Stimulated activated CD4-positive, alpha-beta T cell treated with anti-CD3 and anti-CD28 coated beads, Interleukin-12 subunit alpha, Interleukin-12 subunit beta, amount 100 ng/mL, for 48 hours (primary cell): ENCODE data around the gene C1orf50.
"Not testable (repeated sequence)": the region's sequence is repeated elsewhere in the genome, so short reads cannot be mapped to it uniquely, and the experiment has no call there.

Source experiments
- DNase-seq, 3 donors: peaks; one replicate each; pipeline ENCODE4 v3.0.0-alpha.2; 2020; ENCODE audit warnings: low read depth in 2 of 3, low spot score in 1 of 3

C1orf50 gene

DNA sequence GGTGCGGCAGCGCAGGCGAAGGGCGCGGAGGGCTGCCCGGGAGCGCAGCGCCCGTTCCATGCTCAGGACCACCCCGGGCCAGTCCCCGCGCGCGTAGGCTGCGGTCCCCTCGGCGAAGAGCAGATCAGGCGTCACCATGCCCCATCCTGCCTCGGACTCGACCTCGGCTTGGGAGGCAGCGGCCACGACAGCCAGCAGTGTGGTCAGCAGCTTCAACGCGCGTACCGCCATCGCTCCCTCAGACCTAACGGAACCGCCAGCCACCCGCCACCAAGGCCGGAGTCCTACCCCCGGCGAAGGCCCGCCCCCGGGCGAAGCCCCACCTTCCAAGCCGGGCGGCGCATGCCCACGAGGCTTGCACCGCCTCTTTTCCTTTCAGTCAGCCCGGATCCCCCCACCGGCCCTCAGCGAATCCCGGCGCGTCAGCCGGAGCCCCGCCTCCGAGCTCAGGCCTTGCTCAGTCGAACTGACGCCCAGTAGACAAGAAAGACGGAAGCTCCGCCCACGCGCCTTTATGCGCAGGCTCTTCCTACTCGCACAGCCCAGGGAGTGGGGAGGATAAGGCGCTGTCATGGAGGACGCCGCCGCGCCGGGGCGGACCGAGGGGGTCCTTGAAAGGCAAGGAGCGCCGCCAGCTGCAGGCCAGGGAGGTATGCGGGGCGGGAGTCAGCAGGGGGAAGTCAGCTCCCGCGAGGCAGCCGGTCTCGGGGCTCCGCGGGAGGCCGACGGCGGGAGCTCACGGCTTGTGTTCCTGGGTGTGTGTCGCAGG, at the start of gene C1orf50, which contains the start of gene P3H1:
Gene C1orf50, plus strand, starts transcription at position 509 of the 769 bp plus-strand sequence. Its CDS starts 63 bp downstream, at position 572.
Gene P3H1, minus strand, starts transcription at position 288 of the 769 bp plus-strand sequence. Its CDS starts 57 bp downstream, at position 231.
- DNase-seq, result peak; percentile 98 to 100 (median 99)

DNA sequence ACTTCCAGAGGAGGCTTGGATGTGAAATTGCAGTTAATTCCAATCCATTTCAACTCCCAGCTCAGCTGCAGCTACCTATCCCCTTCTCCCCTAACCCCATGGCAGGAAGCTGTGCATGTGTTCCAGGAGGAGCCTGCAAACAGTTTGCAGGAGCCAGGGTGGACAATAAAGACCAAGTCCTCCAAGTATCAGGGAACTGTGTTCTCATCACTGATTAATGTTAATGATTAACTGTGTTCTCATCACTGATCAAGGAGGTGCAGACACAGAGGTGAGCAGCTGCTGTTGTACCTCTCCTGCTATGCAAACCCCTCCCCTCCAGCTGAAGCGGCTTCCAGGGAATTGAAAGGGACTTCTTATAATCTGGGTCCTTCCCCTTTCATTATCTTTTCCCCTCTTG, 46.2 kb upstream of the C1orf50 start:
- DNase-seq, result no peak

DNA sequence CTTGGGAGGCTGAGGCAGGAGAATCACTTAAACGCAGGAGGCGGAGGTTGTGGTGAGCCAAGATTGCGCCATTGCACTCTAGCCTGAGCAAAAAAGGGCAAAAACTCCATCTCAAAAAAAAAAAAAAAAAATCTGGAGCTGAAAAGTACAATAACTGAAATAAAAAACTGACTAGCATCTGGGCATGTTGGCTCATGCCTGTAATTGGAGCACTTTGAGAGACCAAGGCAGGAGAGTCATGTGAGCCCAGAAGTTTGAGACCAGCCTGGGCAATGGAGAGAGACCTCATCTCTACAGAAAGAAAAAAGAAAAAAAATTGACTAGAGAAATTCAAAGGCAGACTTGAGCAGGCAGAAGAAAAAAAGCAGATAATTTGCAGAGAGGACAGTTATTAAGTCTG, 45.1 kb upstream of the C1orf50 start:
- DNase-seq, result no peak

DNA sequence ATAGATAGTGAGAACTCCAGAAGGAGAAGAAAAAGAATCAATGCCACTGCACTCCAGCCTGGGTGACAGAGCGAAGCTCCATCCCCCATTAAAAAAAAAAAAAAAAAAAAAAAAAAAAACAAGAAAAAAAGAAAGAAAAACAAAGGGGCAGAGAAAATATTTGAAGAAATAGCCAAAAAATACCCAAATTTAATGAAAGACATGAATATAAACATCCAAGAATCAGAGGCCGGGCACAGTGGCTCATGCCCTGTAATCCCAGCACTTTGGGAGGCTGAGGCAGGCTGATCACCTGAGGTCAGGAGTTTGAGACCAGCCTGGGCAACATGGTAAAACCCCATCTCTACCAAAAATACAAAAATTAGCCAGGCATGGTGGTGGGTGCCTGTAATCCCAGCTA, 44.6 kb upstream of the C1orf50 start:
- not testable (repeated sequence) for DNase-seq

DNA sequence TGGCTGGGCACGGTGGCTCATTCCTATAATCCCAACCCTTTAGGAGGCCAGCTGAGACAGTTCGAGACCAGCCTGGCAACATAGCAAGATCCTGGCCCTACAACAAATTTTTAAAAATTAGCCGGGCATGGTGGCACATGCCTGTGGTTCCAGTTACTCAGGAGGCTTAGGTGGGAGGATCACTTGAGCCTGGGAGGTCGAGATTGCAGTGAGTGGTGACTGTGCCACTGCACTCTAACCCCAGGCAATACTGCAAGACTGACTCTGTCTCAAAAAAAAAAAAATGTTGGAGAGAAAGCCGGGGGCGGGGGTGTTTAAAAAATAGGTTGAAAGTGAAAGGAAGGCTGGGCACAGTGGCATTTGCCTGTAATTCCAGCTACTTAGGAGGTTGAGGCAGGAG, 43.5 kb upstream of the C1orf50 start:
- DNase-seq, result no peak

DNA sequence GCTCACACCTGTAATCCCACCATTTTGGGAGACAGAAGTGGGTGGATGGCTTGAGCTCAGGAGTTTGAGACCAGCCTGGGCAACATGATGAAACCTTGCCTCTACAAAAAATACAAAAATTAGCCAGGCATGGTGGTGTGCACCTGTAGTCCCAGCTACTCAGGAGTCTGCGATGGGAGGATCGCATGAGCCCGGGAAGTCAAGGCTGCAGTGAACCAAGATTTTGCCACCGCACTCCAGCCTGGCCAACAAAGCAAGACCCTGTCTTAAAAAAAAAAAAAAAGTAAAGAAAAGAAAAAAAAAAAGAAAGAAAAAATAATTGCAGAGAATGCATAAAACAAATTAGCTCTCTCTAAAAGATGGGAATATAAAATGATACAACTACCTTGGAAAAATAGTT, 41.2 kb upstream of the C1orf50 start:
- DNase-seq, result not testable (repeated sequence)

DNA sequence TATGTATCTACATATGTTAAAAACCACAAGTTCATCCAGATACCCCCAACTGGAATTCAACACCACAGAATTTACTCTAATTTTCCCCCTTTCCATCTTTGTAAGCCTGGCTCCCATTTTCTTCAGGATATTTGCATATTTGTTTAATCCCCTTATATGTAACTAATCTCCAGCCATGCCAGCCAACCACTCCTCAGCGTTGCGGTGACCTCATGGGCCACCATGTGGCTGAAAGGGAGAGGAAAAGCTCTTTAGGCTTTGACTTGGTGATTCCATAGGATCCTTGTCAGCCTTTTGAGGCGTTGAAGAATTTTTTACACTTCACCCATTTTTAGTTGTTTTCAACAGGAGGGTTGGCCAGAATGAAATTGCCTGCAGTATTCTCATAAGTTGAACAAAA, 37.0 kb upstream of the C1orf50 start:
- DNase-seq, result no peak

DNA sequence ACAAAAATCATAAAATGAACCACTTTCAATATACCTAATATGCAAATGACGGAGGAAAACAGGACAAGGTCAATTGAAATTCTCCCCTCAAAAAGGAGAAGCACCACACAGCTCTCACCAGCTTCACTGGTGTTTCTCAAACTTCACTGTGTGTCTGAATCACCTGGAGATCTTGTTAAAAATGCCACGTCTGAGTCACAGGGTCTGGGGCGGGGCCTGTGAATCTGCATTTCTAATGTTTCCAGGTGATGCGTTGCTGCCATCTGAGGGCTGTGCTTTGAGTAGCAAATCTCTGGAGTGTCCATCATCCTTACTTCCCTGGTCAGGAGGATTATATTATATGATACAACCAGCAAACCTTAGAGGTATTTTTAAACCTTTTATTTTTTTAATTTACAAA, 36.1 kb upstream of the C1orf50 start:
- peak; percentile 29 to 65 (median 54) for DNase-seq

DNA sequence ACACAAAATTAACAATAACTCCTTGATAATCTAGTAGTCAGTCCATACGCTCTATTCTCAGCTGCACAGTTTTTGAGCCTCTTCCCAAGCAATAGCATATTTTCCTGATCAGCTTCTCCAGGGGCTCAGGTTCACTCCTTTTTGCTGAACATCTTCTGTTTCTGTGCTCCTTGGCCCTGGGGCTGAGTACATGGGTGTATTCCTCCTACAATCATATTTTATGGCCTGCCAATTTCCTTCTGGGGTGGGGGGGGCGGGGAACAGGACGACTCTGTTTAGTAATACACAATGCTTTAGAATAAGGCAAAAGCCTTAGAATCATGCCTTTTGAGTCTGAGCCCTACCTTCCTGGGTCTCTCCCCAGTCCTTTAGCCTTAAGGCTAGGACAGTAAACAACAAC, 35.5 kb upstream of the C1orf50 start:
- DNase-seq, result no peak

DNA sequence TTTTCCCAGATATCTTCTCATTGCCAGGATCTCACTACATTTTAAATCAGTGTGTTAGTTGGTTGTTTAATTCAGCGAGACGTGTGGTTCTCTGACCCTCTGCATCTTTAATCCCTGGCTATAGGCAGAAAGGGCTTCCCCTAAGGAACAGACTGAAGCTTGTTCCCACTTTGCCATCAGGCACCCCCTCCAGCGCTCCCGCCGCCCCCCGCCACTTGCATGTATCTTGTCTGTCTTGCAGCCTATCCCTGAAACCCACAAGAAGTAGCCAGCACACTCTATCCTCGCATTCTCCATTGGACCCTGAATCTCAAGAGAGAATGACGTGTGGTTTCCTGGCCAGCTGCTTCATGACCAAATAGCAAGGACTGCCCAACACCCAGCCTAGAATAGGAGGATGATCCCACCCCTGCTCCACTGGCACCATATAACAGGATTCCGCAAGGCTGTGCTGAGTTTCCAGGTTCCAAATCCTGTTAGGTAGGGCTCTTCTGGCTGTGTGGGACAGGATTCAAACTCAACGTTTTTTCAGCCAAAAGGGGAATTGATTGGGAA, 34.8 kb upstream of the C1orf50 start:
- DNase-seq, result no peak

DNA sequence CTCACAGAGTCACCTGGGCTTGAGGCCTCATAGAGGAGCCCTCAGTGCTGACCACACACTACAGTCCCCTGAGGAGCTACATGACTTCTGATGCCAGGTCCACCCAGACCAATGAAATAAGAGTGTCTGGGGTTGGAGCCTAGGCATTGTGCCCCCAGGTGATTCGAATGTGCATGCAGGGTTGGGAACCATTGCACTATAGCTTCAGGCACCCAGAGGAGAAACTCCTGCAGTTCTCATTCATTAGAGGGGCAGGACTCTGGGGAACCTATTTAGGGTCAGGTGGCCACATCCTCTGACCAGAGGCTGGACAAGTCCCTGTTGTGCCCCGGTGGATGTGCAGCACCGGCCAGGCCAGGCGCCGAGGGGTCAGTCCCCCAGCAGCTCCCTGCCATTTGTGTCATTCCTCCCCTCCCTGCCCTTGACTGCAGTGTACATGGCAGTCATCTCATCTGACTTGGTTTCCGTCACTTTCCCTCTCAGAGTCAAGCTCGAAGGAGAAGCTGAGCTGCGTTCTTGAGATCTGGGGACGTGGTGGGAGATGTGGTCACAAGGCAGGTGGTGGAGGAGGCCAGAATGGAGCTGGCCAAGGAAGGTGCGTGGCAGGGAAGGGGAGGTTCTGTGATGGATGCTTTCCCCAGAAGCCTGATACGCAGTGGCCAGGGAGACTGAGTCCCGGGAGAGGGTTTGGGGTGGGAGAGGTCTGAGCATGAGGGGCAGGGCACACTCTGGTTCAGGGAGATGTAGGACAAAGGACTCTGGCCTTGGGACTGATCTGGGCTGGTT, 33.4 kb upstream of the C1orf50 start:
- no peak for DNase-seq

DNA sequence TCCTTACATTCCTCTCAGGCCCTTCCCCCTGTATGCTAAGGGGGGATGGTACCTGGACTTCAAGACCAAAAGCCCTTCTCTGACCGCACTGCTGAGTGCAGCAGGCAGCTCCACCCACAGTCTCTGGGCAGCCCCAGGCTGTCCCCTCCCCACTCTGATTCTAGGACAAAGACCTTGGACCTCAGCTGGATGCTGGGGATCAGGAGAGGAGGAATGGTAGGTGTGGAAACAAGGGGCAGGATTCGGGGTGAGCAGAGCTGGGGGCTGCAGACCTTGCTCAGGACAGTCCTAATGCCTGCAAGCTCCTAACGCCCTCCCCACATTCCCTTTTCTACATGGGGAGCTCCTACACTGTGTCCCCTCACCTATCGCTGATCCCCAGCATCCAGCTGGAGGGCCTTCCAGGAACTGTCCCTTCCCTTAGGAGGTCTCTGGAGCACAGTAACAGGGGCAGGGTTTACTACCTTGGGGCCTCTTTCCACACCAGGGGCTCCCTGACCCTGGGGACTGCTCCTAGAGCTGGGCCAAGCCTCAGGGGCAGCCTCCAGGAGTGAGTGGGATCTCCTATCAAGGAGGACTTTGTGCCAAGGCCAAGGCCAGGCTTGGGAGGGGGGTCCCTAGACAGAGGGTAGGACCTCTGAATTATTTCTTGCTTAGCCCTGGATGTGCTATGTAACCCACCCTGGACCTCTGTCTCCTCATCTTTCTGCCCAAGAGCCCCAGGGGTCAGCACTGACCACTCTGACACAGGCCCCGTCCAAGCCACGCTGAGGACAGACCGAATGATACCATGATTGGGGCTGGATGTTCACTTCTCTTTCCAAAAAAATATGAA, 32.6 kb upstream of the C1orf50 start:
- DNase-seq, result no peak

DNA sequence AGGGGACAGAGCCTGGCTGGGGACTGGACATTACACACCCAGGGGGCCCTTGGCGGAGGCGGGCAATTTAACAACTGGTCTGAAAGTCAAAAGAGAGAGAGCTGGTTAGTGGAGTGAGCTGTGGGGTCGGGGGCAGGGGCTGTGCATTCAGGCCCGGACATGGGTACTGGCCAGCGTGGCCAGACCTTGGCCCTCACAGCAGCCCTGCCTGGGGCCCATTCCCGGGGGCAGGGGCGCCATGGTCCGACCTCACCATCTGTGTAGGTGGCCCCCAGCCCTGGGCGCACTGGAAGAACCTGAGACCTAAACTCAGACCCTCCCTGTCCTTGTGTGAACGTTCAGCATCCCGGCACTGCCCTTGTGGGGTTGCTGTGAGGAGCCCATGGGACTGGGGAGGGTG, 32.0 kb upstream of the C1orf50 start:
- no peak for DNase-seq

DNA sequence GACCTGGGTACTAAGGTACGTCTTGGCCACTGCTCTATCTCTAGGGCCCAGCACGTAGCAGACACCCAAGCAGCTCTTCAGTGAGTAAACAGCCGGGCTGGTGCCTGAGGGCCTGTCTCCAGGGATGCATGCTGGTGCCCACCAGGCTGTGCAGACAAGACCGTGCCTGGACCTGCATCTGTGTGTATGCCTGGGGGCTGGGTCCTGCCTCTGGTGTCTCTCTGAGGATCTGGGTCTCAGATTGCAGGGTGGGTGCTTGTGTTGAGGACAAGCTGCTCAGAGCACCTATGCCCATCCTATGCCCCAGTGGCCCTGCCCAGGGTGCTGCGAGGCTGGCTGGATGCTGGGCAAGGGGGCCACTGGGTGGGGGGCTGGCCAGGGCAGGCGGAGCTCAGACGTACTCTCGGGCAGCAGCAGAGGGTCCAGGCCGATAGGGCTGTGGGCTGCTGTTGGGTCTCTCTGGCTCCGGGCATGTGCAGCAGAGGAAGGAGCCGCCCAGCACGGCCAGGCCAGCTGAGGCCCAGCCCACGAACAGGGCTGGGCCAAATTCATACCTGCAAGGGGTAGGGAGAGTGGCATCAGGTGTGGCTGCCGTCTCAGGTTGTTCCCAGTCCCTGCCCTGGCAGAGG, 31.5 kb upstream of the C1orf50 start:
- DNase-seq, result no peak

DNA sequence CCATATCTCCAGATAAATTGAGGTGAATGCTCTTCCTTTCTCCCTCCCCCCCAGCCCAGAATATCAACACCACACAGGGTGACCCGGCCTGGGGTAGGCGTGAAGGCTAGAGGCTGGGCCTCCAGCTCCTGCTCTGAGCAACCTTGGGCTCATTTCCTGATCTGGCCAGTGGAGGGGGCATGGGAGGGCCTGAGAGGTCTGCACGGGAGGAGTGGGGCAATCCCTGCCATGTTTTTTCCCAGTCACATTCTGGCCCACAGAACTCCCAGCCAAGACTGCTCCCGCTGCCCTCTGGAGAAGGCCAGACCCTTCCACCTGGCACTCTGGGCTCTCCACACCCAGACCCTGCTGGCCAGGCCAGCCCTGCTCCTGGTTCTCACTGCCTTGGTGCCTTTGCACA, 30.9 kb upstream of the C1orf50 start:
- DNase-seq, result peak in 1 of 3 donors; percentile 4

DNA sequence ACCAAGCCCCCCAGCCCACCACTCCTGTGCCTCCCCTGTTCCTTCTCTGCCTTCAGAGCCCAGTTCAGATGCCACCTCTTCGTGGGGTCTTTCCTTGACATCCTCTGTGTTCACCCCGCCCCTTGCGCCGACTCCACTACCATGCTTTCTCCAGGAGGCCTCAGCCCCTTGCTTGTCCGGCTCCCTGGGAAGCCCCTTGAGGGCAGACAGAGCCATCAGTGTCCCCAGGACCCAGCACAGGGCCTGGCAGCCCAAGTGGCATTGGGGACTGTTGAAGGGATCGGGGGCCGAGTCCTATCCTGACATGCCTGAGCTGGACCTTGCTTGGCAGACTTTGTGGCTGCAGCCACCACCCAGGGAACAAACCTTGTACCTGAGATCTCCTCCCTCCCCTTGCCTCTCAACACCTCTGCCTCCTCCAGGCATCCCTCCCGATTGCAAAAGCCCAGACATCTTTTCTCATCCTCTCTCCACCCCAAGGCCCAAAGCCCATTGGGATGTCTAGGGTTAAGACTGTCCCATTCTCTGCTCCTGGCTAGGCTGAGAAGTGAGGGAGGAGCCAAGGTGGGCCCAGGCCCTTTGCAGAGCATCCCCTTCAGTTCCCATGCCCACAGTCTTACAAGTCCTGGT, 30.4 kb upstream of the C1orf50 start:
- no peak for DNase-seq

DNA sequence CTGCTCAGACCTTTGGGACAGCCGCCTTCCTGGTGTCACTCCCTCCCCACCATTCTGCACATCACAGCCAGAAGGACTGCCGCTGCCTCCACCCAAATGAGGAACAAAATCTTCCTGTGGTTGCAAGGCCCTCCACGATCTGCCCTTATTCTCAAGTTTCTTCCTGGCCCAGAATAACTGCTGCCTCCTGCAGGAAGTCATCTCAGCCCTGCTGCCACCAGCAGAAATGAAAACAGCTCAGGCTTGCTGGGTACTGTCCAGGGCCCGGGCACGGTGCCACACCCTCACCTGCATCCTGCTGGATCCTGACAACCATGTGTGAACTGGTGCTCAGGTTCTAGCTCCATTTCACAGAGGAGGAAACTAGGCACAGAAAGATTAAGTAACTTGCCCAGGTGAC, 29.8 kb upstream of the C1orf50 start:
- DNase-seq, result no peak

DNA sequence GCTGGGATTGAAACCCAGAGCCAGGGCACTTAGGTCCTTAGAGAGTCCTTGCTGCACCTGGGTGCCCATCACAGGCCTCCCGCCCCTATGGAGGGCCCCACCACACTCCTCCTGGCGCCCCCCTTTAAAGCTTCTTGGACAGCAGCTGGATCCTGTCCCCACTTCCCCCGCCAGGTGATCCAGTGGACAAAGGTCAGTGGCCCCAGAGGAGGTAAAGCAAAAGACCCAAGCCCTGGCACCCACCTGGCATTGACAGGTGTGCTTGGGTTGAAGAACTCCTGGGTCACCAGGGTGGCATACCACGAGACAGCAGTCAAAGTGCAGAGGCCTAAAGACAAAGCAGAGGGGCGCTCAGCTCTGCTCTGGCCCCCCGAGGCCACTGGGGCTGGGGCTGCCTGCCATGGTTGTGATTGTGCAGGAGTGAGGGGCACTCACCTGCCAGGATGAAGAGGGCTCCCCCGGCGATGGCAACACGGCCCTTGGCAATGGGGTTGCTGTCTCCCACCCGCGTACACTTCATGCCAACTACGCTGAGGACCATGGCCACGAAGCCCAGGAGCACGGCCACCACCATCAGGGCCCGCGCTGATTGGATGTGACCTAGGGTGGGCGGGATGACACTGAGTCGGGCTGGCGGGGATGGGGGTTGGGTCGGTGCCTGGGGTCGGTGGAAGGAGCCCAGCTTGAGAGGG, 28.9 kb upstream of the C1orf50 start:
- DNase-seq, result no peak

DNA sequence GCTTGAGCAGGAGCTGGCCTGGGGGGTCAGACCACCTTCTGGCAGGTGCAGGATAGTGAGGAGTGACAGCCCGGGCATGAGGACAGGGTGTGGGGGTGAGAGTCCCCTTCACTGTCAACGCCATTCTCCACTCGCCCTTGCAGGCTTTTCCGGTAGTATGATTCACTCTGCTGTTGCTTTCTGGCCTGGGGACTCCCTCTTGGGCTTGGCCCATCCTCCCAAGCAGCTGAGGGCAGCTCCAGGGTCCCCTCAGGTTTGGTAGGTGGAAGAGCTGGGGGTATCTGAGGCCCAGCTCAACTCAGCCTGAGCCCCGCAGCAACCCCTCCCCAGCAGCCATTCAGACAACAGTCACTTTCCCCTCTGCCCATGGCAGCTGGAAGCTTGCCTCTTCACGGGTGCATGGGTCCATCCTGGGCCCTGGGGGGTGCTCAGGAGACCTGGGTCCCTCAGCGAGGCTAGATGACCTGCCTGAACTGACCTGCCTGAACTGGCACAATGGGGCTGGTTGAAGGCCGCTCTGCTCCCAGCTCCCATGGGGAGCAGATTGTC, 28.3 kb upstream of the C1orf50 start:
- DNase-seq, result no peak
